Liver (tissue), 9 donors: ENCODE results near the gene CYP2E1. TPM values are rescaled to one million over a fixed set of nuclear protein-coding genes. Genes with fewer than 3 reads are reported as not detected.

ENCODE experiments used
- DNase-seq: peaks from one replicate; pipeline ENCODE4 v3.0.0-alpha.2; 2017; ENCODE audit warnings: low spot score
- H3K27ac ChIP-seq, 2 donors: one replicate each; pipeline ENCODE4 v1.7.0; 2013; ENCODE audit warnings: inconsistent platforms in 2 of 2, low read length in 2 of 2, control low read depth in 1 of 2, low read depth in 1 of 2, mild to moderate bottlenecking in 1 of 2
- H3K27me3 ChIP-seq, 4 donors: one replicate each; pipeline versions ENCODE4 v1.6.1 to v1.7.0; 2013; ENCODE audit warnings: low read length in 3 of 4, inconsistent platforms in 1 of 4, mild to moderate bottlenecking in 1 of 4, moderate library complexity in 1 of 4; ENCODE audit not compliant: control insufficient read depth in 4 of 4, insufficient read depth in 4 of 4
- H3K36me3 ChIP-seq, 4 donors: one replicate each; pipeline versions ENCODE4 v1.6.1 to v1.7.0; 2013; ENCODE audit warnings: low read length in 3 of 4, mild to moderate bottlenecking in 3 of 4, low read depth in 1 of 4, moderate library complexity in 1 of 4; ENCODE audit not compliant: control insufficient read depth in 4 of 4, insufficient read depth in 3 of 4
- H3K4me1 ChIP-seq, 4 donors: one replicate each; pipeline versions ENCODE4 v1.6.1 to v1.7.0; 2013; ENCODE audit warnings: low read length in 3 of 4, mild to moderate bottlenecking in 3 of 4, moderate library complexity in 1 of 4; ENCODE audit not compliant: control insufficient read depth in 4 of 4, insufficient read depth in 4 of 4
- H3K4me3 ChIP-seq, 3 donors: one replicate each; pipeline versions ENCODE4 v1.6.1 to v1.7.0; 2013; ENCODE audit warnings: low read length in 3 of 3, control low read depth in 1 of 3, low read depth in 1 of 3, mild to moderate bottlenecking in 1 of 3
- H3K9ac ChIP-seq, 2 donors: one replicate each; pipeline ENCODE4 v1.7.0; 2013; ENCODE audit warnings: low read length in 2 of 2, mild to moderate bottlenecking in 2 of 2, moderate library complexity in 2 of 2, control low read depth in 1 of 2, low read depth in 1 of 2
- H3K9me3 ChIP-seq, 4 donors: one replicate each; pipeline versions ENCODE4 v1.6.1 to v1.7.0; 2013; ENCODE audit warnings: low read length in 3 of 4; ENCODE audit not compliant: control insufficient read depth in 4 of 4
- EGR1 ChIP-seq, 2 donors: IDR thresholded peaks; 2 replicates each; pipeline ENCODE4 v1.6.1; 2016 to 2018; ENCODE audit warnings: antibody characterized with exemption in 2 of 2, low read depth in 2 of 2
- FOXA1 ChIP-seq: IDR thresholded peaks from 2 replicates; pipeline ENCODE4 v1.6.1; 2016; ENCODE audit warnings: antibody characterized with exemption
- FOXA2 ChIP-seq: IDR thresholded peaks from 2 replicates; pipeline ENCODE4 v1.6.1; 2016; ENCODE audit warnings: antibody characterized with exemption
- GABPA ChIP-seq, 2 donors: IDR thresholded peaks in 1 of 2; conservative IDR thresholded peaks in 1 of 2; 2 replicates each; pipeline ENCODE4 v1.6.1; 2016; ENCODE audit warnings: antibody characterized with exemption in 2 of 2, mild to moderate bottlenecking in 1 of 2, moderate library complexity in 1 of 2
- HNF4A ChIP-seq, 2 donors: conservative IDR thresholded peaks; 2 replicates each; pipeline ENCODE4 v1.6.1; 2016; ENCODE audit warnings: antibody characterized with exemption in 2 of 2, mild to moderate bottlenecking in 2 of 2
- HNF4G ChIP-seq: IDR thresholded peaks from 2 replicates; pipeline ENCODE4 v1.6.1; 2016; ENCODE audit warnings: antibody characterized with exemption
- JUND ChIP-seq, 2 donors: IDR thresholded peaks; 2 replicates each; pipeline ENCODE4 v1.6.1; 2016; ENCODE audit warnings: antibody characterized with exemption in 2 of 2
- NR2F2 ChIP-seq: IDR thresholded peaks from 2 replicates; pipeline ENCODE4 v1.6.1; 2016; ENCODE audit warnings: antibody characterized with exemption
- RAD21 ChIP-seq, 2 donors: IDR thresholded peaks; 2 replicates each; pipeline ENCODE4 v1.6.1; 2016; ENCODE audit warnings: antibody characterized with exemption in 2 of 2, mild to moderate bottlenecking in 2 of 2
- RXRA ChIP-seq, 2 donors: IDR thresholded peaks; 2 replicates each; pipeline ENCODE4 v1.6.1; 2017 to 2018; ENCODE audit warnings: antibody characterized with exemption in 2 of 2, mild to moderate bottlenecking in 1 of 2
- SP1 ChIP-seq: IDR thresholded peaks from 2 replicates; pipeline ENCODE4 v1.6.1; 2018; ENCODE audit warnings: antibody characterized with exemption, mild to moderate bottlenecking
- TAF1 ChIP-seq: conservative IDR thresholded peaks from 2 replicates; pipeline ENCODE4 v1.6.1; 2016; ENCODE audit warnings: antibody characterized with exemption, mild to moderate bottlenecking
- YY1 ChIP-seq: IDR thresholded peaks from 2 replicates; pipeline ENCODE4 v1.6.1; 2016; ENCODE audit warnings: antibody characterized with exemption, mild to moderate bottlenecking
- WGBS: extraction: QIAGEN DNeasy Blood & Tissue Kit; methylation state at CpG from one replicate; pipeline ENCODE4 v1.1.7; 2013; 5-methylcytosine and 5-hydroxymethylcytosine counted together
- polyA plus RNA-seq, 2 donors: library from polyadenylated mRNA; stranded (reverse) in 1 of 2; unstranded in 1 of 2; fragments of 200-250 nt in 1 of 2; fragments of >200 nt in 1 of 2; fragmentation: Nextera tagmentation in 1 of 2; extraction: Ambion mirVana in 1 of 2; gene quantifications; one replicate each; pipeline versions ENCODE4 v1.2.1 to v1.2.3, GENCODE V29; 2013 to 2015
- total RNA-seq, 2 donors: library from RNA; depleted of rRNA; stranded (reverse); fragments of >200 nt; gene quantifications; one replicate each; pipeline ENCODE4 v1.2.3, GENCODE V29; 2014
- TF ChIP-seq, protein P1 (sequence below): IDR thresholded peaks from 2 replicates; pipeline ENCODE4 v1.6.1; 2016; ENCODE audit warnings: antibody characterized with exemption
- TF ChIP-seq, protein P2 (sequence below): IDR thresholded peaks from 2 replicates; pipeline ENCODE4 v1.6.1; 2016; ENCODE audit warnings: antibody characterized with exemption
- TF ChIP-seq, protein P3 (sequence below): fragments of 150-350 bp; IDR thresholded peaks from 2 replicates; pipeline ENCODE4 v1.5.1; 2017; ENCODE audit warnings: improper control_type of control experiment, low read depth, low read length; ENCODE audit not compliant: missing input control
- TF ChIP-seq, protein P4 (sequence below): IDR thresholded peaks from 2 replicates; pipeline ENCODE4 v1.6.1; 2016; ENCODE audit warnings: antibody characterized with exemption
- TF ChIP-seq, protein P5 (sequence below): IDR thresholded peaks from 2 replicates; pipeline ENCODE4 v1.6.1; 2016; ENCODE audit warnings: antibody characterized with exemption, mild to moderate bottlenecking
- donor health status: healthy.
- donor health status: healthy.
- donor health status: healthy.
- donor health status: healthy.
- donor health status: healthy.

CYP2E1 gene
- total and polyA plus RNA-seq, 4 donors, result 0.93 to 5,149 (median 3,213) TPM

DNA sequence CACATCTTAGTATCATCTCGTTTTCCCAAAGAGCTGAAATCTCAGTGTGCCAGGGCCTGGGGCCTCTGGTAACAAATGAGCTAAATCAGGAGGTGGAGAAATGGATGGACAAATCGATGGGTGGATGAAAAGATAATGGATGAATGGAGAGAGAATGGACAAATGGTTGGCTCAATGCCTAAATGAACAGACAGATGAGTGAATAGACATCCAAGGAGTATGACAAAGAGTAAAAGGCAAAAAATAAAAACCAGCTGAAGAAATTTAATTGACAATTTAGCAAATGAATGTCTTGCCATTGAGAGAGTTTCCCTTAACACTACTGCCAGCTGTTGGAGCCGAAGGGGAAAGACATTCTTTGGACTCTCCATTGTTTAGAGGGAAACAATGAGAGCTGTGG lies 30.2 kb downstream of the CYP2E1 start:
- peak in 1 of 2 donors; percentile 15 for TF ChIP-seq RAD21 (IDR thresholded peaks at IDR 0.05)
- no peak for TF ChIP-seq FOXA2
- H3K36me3 ChIP-seq, result no peaks in the 10 kb centered on the region
- no peak overlapping the region for H3K4me3 ChIP-seq
- H3K9me3 ChIP-seq, result no peaks in the 10 kb centered on the region
- H3K9ac ChIP-seq, result no peak overlapping the region
- no peaks in the 10 kb centered on the region for H3K27me3 ChIP-seq
- WGBS, result 63% methylated on average over 3 of the region's 3 CpGs
- no peak for DNase-seq
- no peaks in the 10 kb centered on the region for H3K4me1 ChIP-seq
- no peak overlapping the region for H3K27ac ChIP-seq

DNA sequence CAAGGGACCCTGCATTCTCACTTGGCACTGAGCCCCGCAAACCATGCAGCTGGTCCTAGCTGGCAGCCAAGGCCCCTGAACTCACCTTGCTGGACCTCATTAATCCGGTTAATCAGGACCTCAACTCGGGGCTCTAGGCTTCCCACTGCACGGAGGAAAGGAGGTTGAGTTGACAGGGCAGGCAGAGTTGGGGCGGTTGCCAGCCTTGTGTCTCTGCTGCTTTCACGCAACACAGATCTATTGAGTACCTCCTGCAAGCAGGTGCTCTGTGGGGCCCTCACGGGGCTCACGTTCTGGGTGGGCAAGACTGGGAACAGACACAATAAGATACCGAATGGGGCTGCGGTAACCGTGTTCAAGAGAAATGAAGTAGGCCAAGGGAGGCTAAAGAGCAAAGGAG lies 32.1 kb downstream of the CYP2E1 start:
- DNase-seq, result no peak
- H3K27ac ChIP-seq, result no peak overlapping the region
- no peaks in the 10 kb centered on the region for H3K9me3 ChIP-seq
- TF ChIP-seq RAD21 (IDR thresholded peaks at IDR 0.05) (no peak), RXRA (IDR thresholded peaks at IDR 0.05) (no peak), YY1 (no peak), GABPA (IDR thresholded peaks at IDR 0.05 in 1 of 2, conservative IDR thresholded peaks at IDR 0.05 in 1 of 2) (no peak), SP1 (no peak)
- no peak overlapping the region for H3K4me3 ChIP-seq
- H3K9ac ChIP-seq, result no peak overlapping the region
- H3K36me3 ChIP-seq, result no peaks in the 10 kb centered on the region
- no peaks in the 10 kb centered on the region for H3K4me1 ChIP-seq
- 90% methylated on average over 11 of the region's 11 CpGs for WGBS
- H3K27me3 ChIP-seq, result no peaks in the 10 kb centered on the region

DNA sequence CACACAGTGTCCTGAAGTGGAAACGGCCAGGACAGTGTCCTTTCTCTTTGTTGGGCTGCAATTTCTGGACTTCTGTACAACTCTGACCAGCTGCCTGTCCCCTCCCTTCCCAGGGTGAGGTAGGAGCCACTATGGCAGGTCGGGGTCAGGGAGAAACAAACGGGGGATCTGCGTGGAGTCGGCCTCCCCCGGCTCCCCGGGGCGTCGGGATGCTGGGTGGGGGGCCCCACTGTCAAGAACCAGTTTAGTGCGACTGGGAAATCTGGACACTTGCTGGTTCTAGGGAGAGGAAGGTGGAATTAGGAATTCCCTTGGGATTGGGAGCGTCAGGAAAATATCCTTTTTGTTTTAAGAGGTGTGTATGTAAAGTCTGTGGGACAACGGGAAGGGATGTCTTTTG lies 37.7 kb downstream of the CYP2E1 start:
- Histone ChIP-seq H3K27ac (no peak overlapping the region), H3K4me3 (peak overlapping the region in 1 of 3 donors; percentile 30), H3K9ac (no peak overlapping the region), H3K4me1 (no peaks in the 10 kb centered on the region), H3K27me3 (peaks cover 0 to 4% (median 0%) of the 10 kb centered on the region in 4 donors), H3K36me3 (no peaks in the 10 kb centered on the region), H3K9me3 (peaks cover 0 to 5% (median 0%) of the 10 kb centered on the region in 4 donors)
- WGBS, result 86% methylated on average over 12 of the region's 12 CpGs
- no peak for DNase-seq
- no peak for TF ChIP-seq RAD21 (IDR thresholded peaks at IDR 0.05)
- TF ChIP-seq, protein P1, sequence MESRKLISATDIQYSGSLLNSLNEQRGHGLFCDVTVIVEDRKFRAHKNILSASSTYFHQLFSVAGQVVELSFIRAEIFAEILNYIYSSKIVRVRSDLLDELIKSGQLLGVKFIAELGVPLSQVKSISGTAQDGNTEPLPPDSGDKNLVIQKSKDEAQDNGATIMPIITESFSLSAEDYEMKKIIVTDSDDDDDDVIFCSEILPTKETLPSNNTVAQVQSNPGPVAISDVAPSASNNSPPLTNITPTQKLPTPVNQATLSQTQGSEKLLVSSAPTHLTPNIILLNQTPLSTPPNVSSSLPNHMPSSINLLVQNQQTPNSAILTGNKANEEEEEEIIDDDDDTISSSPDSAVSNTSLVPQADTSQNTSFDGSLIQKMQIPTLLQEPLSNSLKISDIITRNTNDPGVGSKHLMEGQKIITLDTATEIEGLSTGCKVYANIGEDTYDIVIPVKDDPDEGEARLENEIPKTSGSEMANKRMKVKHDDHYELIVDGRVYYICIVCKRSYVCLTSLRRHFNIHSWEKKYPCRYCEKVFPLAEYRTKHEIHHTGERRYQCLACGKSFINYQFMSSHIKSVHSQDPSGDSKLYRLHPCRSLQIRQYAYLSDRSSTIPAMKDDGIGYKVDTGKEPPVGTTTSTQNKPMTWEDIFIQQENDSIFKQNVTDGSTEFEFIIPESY, result no peak
- TF ChIP-seq, protein P2, sequence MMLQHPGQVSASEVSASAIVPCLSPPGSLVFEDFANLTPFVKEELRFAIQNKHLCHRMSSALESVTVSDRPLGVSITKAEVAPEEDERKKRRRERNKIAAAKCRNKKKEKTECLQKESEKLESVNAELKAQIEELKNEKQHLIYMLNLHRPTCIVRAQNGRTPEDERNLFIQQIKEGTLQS, result no peak
- TF ChIP-seq HNF4A (conservative IDR thresholded peaks at IDR 0.05), result no peak
- no peak for TF ChIP-seq NR2F2
- TF ChIP-seq, protein P3, sequence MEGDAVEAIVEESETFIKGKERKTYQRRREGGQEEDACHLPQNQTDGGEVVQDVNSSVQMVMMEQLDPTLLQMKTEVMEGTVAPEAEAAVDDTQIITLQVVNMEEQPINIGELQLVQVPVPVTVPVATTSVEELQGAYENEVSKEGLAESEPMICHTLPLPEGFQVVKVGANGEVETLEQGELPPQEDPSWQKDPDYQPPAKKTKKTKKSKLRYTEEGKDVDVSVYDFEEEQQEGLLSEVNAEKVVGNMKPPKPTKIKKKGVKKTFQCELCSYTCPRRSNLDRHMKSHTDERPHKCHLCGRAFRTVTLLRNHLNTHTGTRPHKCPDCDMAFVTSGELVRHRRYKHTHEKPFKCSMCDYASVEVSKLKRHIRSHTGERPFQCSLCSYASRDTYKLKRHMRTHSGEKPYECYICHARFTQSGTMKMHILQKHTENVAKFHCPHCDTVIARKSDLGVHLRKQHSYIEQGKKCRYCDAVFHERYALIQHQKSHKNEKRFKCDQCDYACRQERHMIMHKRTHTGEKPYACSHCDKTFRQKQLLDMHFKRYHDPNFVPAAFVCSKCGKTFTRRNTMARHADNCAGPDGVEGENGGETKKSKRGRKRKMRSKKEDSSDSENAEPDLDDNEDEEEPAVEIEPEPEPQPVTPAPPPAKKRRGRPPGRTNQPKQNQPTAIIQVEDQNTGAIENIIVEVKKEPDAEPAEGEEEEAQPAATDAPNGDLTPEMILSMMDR, result no peak
- TF ChIP-seq RXRA (IDR thresholded peaks at IDR 0.05), result no peak
- TF ChIP-seq YY1, result no peak
- TF ChIP-seq, protein P4, sequence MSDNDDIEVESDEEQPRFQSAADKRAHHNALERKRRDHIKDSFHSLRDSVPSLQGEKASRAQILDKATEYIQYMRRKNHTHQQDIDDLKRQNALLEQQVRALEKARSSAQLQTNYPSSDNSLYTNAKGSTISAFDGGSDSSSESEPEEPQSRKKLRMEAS, result no peak
- no peak for TF ChIP-seq GABPA (IDR thresholded peaks at IDR 0.05 in 1 of 2, conservative IDR thresholded peaks at IDR 0.05 in 1 of 2)
- TF ChIP-seq JUND (IDR thresholded peaks at IDR 0.05), result no peak
- TF ChIP-seq EGR1 (IDR thresholded peaks at IDR 0.05; ENCODE audit: low read depth in 2 of 2), result no peak
- TF ChIP-seq TAF1, result no peak
- TF ChIP-seq HNF4G, result no peak
- TF ChIP-seq, protein P5, sequence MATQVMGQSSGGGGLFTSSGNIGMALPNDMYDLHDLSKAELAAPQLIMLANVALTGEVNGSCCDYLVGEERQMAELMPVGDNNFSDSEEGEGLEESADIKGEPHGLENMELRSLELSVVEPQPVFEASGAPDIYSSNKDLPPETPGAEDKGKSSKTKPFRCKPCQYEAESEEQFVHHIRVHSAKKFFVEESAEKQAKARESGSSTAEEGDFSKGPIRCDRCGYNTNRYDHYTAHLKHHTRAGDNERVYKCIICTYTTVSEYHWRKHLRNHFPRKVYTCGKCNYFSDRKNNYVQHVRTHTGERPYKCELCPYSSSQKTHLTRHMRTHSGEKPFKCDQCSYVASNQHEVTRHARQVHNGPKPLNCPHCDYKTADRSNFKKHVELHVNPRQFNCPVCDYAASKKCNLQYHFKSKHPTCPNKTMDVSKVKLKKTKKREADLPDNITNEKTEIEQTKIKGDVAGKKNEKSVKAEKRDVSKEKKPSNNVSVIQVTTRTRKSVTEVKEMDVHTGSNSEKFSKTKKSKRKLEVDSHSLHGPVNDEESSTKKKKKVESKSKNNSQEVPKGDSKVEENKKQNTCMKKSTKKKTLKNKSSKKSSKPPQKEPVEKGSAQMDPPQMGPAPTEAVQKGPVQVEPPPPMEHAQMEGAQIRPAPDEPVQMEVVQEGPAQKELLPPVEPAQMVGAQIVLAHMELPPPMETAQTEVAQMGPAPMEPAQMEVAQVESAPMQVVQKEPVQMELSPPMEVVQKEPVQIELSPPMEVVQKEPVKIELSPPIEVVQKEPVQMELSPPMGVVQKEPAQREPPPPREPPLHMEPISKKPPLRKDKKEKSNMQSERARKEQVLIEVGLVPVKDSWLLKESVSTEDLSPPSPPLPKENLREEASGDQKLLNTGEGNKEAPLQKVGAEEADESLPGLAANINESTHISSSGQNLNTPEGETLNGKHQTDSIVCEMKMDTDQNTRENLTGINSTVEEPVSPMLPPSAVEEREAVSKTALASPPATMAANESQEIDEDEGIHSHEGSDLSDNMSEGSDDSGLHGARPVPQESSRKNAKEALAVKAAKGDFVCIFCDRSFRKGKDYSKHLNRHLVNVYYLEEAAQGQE, result no peak
- no peak for TF ChIP-seq FOXA1
